KMS-11 (cell line): ENCODE data around the gene HABP4.

Experiments
- H2AFZ ChIP-seq: fragments of 200-600 bp; sonication (generic); 2 replicates; pipeline ENCODE4 v1.6.1; 2016; ENCODE audit warnings: antibody characterized with exemption, mixed run types, low read depth
- H3K27ac ChIP-seq: fragments of 200-600 bp; sonication (generic); 2 replicates; pipeline ENCODE4 v1.6.1; 2016; ENCODE audit warnings: mild to moderate bottlenecking, mixed run types
- H3K27me3 ChIP-seq: fragments of 200-600 bp; sonication (generic); 2 replicates; pipeline ENCODE4 v1.6.1; 2017; ENCODE audit warnings: mild to moderate bottlenecking, low read depth, mixed run types, moderate library complexity; ENCODE audit not compliant: insufficient read depth
- H3K36me3 ChIP-seq: fragments of 200-600 bp; sonication (generic); 2 replicates; pipeline ENCODE4 v1.6.1; 2017; ENCODE audit warnings: mild to moderate bottlenecking, mixed run types; ENCODE audit not compliant: insufficient read depth
- H3K4me1 ChIP-seq: fragments of 200-600 bp; sonication (generic); 2 replicates; pipeline ENCODE4 v1.6.1; 2016; ENCODE audit warnings: mild to moderate bottlenecking, low read depth, mixed run types; ENCODE audit not compliant: poor library complexity, severe bottlenecking
- H3K4me2 ChIP-seq: fragments of 200-600 bp; sonication (generic); 2 replicates; pipeline ENCODE4 v1.7.0; 2016; ENCODE audit warnings: mild to moderate bottlenecking, mixed run types
- H3K4me3 ChIP-seq: fragments of 200-600 bp; sonication (generic); IDR thresholded peaks from 2 replicates; pipeline ENCODE4 v1.6.1; 2017; ENCODE audit warnings: low read depth, low read length, mixed read lengths; ENCODE audit not compliant: insufficient read depth
- H3K79me2 ChIP-seq: fragments of 200-600 bp; sonication (generic); 2 replicates; pipeline ENCODE4 v1.6.1; 2016; ENCODE audit warnings: low read depth, mixed run types; ENCODE audit not compliant: insufficient read depth
- H3K9ac ChIP-seq: fragments of 200-600 bp; sonication (generic); 2 replicates; pipeline ENCODE4 v1.6.1; 2016; ENCODE audit warnings: mild to moderate bottlenecking, mixed run types
- H4K20me1 ChIP-seq: fragments of 200-600 bp; sonication (generic); 2 replicates; pipeline ENCODE4 v1.6.1; 2016; ENCODE audit warnings: mild to moderate bottlenecking, mixed run types; ENCODE audit not compliant: insufficient read depth
- TF ChIP-seq, protein P1 (sequence below): fragments of 200-600 bp; sonication (generic); conservative IDR thresholded peaks from 2 replicates; pipeline ENCODE4 v1.6.1; 2017; ENCODE audit warnings: low read depth, mild to moderate bottlenecking, antibody characterized with exemption, low read length, moderate library complexity, mixed read lengths

The HABP4 gene

DNA sequence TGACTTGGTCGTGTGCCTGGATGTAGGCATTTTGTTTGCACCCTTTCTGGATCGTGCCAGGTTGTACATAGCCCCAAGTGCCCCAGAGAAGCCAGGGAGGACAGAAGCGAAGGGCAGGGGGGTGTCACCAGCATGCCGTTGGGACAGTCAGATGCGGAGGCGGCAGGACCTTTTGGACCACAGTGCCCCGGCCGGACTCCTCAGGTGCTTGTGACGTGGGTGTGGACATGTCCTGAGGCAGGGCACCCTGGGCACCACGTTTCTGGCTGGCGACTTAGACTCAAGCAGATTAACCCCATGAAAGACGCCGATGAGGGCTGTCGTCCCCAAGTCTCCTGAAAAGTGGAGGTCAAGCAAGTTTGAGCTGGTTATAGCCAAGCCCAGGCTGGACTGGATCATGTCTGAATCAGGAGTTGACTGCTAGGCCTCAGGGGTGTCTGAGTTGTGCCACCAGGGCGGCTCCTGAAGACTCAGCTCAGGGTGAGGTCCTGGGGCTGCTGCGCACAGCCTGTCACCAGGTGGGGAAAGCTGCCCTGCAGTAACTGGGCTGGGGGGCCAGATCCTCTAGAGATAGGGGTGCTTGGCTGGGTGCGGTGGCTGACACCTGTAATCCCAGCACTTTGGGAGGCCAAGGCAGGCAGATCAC is 42.0 kb downstream of the HABP4 start:
- no peak overlapping the region for H3K27ac ChIP-seq
- H3K9ac ChIP-seq: no peak overlapping the region
- H3K4me2 ChIP-seq: no peak overlapping the region
- no peak overlapping the region for H2AFZ ChIP-seq
- TF ChIP-seq, protein P1, sequence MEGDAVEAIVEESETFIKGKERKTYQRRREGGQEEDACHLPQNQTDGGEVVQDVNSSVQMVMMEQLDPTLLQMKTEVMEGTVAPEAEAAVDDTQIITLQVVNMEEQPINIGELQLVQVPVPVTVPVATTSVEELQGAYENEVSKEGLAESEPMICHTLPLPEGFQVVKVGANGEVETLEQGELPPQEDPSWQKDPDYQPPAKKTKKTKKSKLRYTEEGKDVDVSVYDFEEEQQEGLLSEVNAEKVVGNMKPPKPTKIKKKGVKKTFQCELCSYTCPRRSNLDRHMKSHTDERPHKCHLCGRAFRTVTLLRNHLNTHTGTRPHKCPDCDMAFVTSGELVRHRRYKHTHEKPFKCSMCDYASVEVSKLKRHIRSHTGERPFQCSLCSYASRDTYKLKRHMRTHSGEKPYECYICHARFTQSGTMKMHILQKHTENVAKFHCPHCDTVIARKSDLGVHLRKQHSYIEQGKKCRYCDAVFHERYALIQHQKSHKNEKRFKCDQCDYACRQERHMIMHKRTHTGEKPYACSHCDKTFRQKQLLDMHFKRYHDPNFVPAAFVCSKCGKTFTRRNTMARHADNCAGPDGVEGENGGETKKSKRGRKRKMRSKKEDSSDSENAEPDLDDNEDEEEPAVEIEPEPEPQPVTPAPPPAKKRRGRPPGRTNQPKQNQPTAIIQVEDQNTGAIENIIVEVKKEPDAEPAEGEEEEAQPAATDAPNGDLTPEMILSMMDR: no peak
- no peaks in the 10 kb centered on the region for H3K4me1 ChIP-seq
- no peaks in the 10 kb centered on the region for H4K20me1 ChIP-seq
- no peaks in the 10 kb centered on the region for H3K79me2 ChIP-seq
- H3K36me3 ChIP-seq: no peaks in the 10 kb centered on the region
- H3K4me3 ChIP-seq: no peak overlapping the region
- H3K27me3 ChIP-seq: no peaks in the 10 kb centered on the region

DNA sequence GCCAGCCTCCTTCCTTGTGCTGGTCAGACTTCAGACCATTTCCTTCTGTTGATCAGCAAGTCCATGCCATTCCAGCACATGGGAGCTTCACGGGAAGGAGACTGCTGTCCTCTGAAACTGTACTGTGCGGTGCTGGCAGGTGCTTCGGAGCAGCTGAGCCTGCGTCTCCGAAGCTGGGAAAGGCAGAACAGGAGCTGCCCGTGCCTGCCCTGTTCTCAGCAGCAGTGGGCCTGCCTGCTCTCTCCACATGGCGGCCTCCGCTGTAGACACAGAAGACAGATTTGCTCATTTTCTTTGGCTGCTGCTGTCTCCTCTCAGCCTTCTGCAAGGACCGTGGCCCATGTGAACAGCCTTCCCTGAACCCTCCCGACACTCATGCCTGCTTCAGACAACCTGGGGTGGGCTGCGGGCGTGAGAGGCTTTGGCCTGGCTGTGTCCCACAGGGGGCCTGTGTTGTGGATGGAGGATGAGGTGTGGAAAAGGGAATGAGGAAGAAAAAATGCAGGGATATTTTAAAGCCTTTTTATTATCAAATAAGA is 43.1 kb downstream of the HABP4 start:
- H3K9ac ChIP-seq: no peak overlapping the region
- no peak overlapping the region for H2AFZ ChIP-seq

DNA sequence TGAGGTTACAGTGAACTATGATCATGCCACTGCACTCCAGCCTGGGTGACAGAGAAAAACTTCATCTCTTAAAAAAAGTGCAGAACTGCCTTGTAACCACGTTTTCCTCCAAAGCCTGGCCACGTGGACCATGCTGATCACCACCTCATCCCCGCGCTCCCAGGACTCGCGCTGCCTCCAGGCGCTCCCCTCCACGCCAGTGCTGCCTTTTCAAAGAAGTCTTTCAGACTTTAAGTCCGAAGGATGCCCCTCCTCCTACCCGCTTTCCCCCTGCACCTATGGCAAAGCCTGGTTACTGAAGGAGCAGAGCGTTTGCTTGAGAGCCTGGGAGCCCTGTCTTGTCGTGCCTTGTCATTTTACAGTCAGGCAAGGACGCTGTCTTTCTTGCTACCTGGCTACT is 43.8 kb downstream of the HABP4 start:
- Histone ChIP-seq H2AFZ (no peak overlapping the region), H3K36me3 (no peaks in the 10 kb centered on the region), H3K4me1 (no peaks in the 10 kb centered on the region), H4K20me1 (no peaks in the 10 kb centered on the region), H3K27ac (no peak overlapping the region), H3K79me2 (no peaks in the 10 kb centered on the region), H3K4me2 (no peak overlapping the region), H3K4me3 (no peak overlapping the region), H3K27me3 (no peaks in the 10 kb centered on the region), H3K9ac (no peak overlapping the region)
- TF ChIP-seq, protein P1: no peak

More for the DNA sequence above, 43.1 kb downstream of the HABP4 start:
- no peaks in the 10 kb centered on the region for H3K36me3 ChIP-seq
- H3K4me1 ChIP-seq: no peaks in the 10 kb centered on the region
- H3K4me2 ChIP-seq: no peak overlapping the region
- H3K27ac ChIP-seq: no peak overlapping the region
- H3K27me3 ChIP-seq: no peaks in the 10 kb centered on the region
- no peak overlapping the region for H3K4me3 ChIP-seq
- no peaks in the 10 kb centered on the region for H4K20me1 ChIP-seq
- TF ChIP-seq, protein P1: no peak
- no peaks in the 10 kb centered on the region for H3K79me2 ChIP-seq

DNA sequence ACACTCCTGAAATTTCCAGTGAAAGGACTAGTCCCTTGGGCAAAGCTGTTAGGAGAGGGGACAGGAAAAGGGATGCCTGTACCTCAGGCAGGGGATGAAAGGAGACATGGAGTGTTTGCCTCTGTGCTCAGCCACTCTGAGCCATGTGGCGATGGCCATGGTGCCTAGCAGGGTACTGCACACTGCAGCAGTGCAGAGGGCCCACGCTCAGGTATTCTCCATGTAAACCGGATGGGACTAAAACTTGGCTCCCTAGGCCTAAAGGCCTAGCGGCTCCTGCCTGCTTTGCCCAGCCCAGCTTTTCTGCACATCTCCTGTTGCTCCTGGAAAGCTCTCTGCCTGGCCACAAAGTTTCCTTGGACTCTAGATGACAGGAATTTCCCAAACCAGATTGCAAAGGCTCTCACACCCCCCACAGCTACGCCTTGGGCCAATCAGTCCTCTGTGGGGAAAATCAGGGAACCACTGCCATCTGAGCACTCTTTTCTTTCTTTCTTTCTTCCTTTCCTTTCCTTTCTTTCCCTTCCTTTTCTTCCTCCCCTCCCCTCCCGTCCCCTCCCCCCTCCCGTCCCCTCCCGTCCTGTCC is 44.3 kb downstream of the HABP4 start:
- H2AFZ ChIP-seq: no peak overlapping the region
- H4K20me1 ChIP-seq: no peaks in the 10 kb centered on the region
- no peak overlapping the region for H3K4me3 ChIP-seq
- H3K27ac ChIP-seq: no peak overlapping the region
- H3K27me3 ChIP-seq: no peaks in the 10 kb centered on the region
- no peaks in the 10 kb centered on the region for H3K79me2 ChIP-seq
- no peaks in the 10 kb centered on the region for H3K4me1 ChIP-seq
- H3K9ac ChIP-seq: no peak overlapping the region
- H3K4me2 ChIP-seq: no peak overlapping the region
- H3K36me3 ChIP-seq: no peaks in the 10 kb centered on the region
- TF ChIP-seq, protein P1: no peak
